ENCODE results near the gene KLF11. TPM values are rescaled to one million over a fixed set of nuclear protein-coding genes. Genes with fewer than 3 reads are reported as not detected.
A peak's percentile ranks its signal among the peaks of the same experiment; 100 is the strongest.

KLF11 gene
- polyA plus RNA-seq, 2 of the 4 experiments (the other 2 are of a cell fraction): 2.8 to 8.2 TPM

GRCh38 chr2:10076511-10076910, 33.2 kb downstream of the KLF11 start:
- TF ChIP-seq NR3C1 (IDR thresholded peaks at IDR 0.05) (no peak), BHLHE40 (IDR thresholded peaks at IDR 0.05; ENCODE audit: low read depth, low read length) (no peak), ZFP36 (IDR thresholded peaks at IDR 0.05; ENCODE audit: borderline replicate concordance, partially characterized antibody) (no peak), TFCP2L1 (CRISPR knock-in tag; IDR thresholded peaks at IDR 0.05) (no peak), MAFK (IDR thresholded peaks at IDR 0.05; ENCODE audit: partially characterized antibody) (no peak), HOXB5 (CRISPR knock-in tag; IDR thresholded peaks at IDR 0.05) (no peak), HEYL (CRISPR knock-in tag; IDR thresholded peaks at IDR 0.05) (no peak)
- Histone ChIP-seq H3K4me1 (peaks cover 7% of the 10 kb centered on the region; the same call in 1 of the 3 replicates), H3K4me2 (no peak overlapping the region), H3K27ac (no peak overlapping the region), H3K9me3 (no peaks in the 10 kb centered on the region), H3K4me3 (no peak overlapping the region)
- 76% methylated on average over 13 of the region's 13 CpGs for WGBS (ENCODE audit: missing lambda C conversion rate)
- POLR2A ChIA-PET: no interaction called here
- no peak for FAIRE-seq
- no peak for DNase-seq (ENCODE audit: low read depth in 1 of 2, low spot score in 1 of 2)
- CTCF ChIA-PET: interaction anchor here (0.6 to 27.5 kb wide), 7 partner anchors 15 to 498 kb away, joined by 3 to 612 read pairs (median 4); no protein-coding TSS in a partner anchor
- no peak for ATAC-seq

- FAIRE-seq: no peak
- 81% methylated on average over 5 of the region's 5 CpGs for WGBS (ENCODE audit: missing lambda C conversion rate)
- TF ChIP-seq NR3C1 (IDR thresholded peaks at IDR 0.05) (no peak), CBX2 (IDR thresholded peaks at IDR 0.05; ENCODE audit: borderline replicate concordance, low read depth) (no peak), MAFK (IDR thresholded peaks at IDR 0.05; ENCODE audit: partially characterized antibody) (peak; percentile 22)
- ChIA-PET CTCF (interaction anchor here (0.7 to 27.5 kb wide), 8 partner anchors 14 to 357 kb away, joined by 3 to 612 read pairs (median 4); no protein-coding TSS in a partner anchor), POLR2A (no interaction called here)
- ATAC-seq: no peak
- peaks cover 7% of the 10 kb centered on the region; the same call in 1 of the 3 replicates for H3K4me1 ChIP-seq
- H3K4me3 ChIP-seq: no peak overlapping the region
- no peak overlapping the region for H3K4me2 ChIP-seq
- H3K27ac ChIP-seq: no peak overlapping the region
- H3K9me3 ChIP-seq: no peaks in the 10 kb centered on the region
- no peak for DNase-seq (ENCODE audit: low read depth in 1 of 2, low spot score in 1 of 2)
These were observed 33.7 kb downstream of the KLF11 start for GRCh38 chr2:10076988-10077527.

GRCh38 chr2:10078001-10078400, 34.7 kb downstream of the KLF11 start:
- ChIA-PET CTCF (interaction anchor here (0.6 to 27.5 kb wide), 10 partner anchors 13 to 582 kb away, joined by 3 to 612 read pairs (median 5); no protein-coding TSS in a partner anchor), POLR2A (no interaction called here)
- DNase-seq (ENCODE audit: low read depth in 1 of 2, low spot score in 1 of 2): no peak
- H3K4me1 ChIP-seq: peaks cover 3% of the 10 kb centered on the region; the same call in 1 of the 3 replicates
- no peak for ATAC-seq
- TF ChIP-seq GATA3 (IDR thresholded peaks at IDR 0.05; ENCODE audit: borderline replicate concordance) (no peak), RAD21 (conservative IDR thresholded peaks at IDR 0.05 in 1 of 2, IDR thresholded peaks at IDR 0.05 in 1 of 2) (no peak), FOSB (CRISPR knock-in tag; IDR thresholded peaks at IDR 0.05) (no peak), NR3C1 (IDR thresholded peaks at IDR 0.05) (no peak), TFCP2L1 (CRISPR knock-in tag; IDR thresholded peaks at IDR 0.05) (no peak), PBX3 (IDR thresholded peaks at IDR 0.05) (no peak)
- no peak overlapping the region for H3K27ac ChIP-seq
- H3K4me3 ChIP-seq: no peak overlapping the region
- no peak for FAIRE-seq
- H3K9me3 ChIP-seq: no peaks in the 10 kb centered on the region
- WGBS (ENCODE audit: missing lambda C conversion rate): 86% methylated on average over 7 of the region's 7 CpGs
- no peak overlapping the region for H3K4me2 ChIP-seq

- DNase-seq (ENCODE audit: low read depth in 1 of 2, low spot score in 1 of 2): no peak
- 72% methylated on average over 12 of the region's 12 CpGs for WGBS (ENCODE audit: missing lambda C conversion rate)
- Histone ChIP-seq H3K9me3 (no peaks in the 10 kb centered on the region), H3K4me3 (peak overlapping the region; percentile 70), H3K4me2 (peak overlapping the region; percentile 75), H3K27ac (peak overlapping the region in 1 of 2 experiments; percentile 92; a peak in 3 of 6 replicates), H3K4me1 (0 out of 3 replicates have a peak, but pooled peaks cover 3% of the 10 kb centered on the region)
- no peak for FAIRE-seq
- TF ChIP-seq TP53 (CRISPR knock-in tag; IDR thresholded peaks at IDR 0.05) (no peak), HMGXB4 (CRISPR knock-in tag; IDR thresholded peaks at IDR 0.05; ENCODE audit: borderline replicate concordance) (no peak), EP300 (IDR thresholded peaks at IDR 0.05) (no peak), ZC3H11A (IDR thresholded peaks at IDR 0.05) (no peak), HDAC2 (IDR thresholded peaks at IDR 0.05) (no peak)
- POLR2A ChIA-PET: interaction anchor here (0.8 kb wide), 1 partner anchor 13 kb away, joined by 3 read pairs; no protein-coding TSS in a partner anchor
- CTCF ChIA-PET: interaction anchor here (0.7 to 27.5 kb wide), 14 partner anchors 10 to 582 kb away, joined by 3 to 612 read pairs (median 4); no protein-coding TSS in a partner anchor
- peak; percentile 1 to 33; a peak in 3 of 6 replicates for ATAC-seq
These were observed 35.4 kb downstream of the KLF11 start for GRCh38 chr2:10078704-10079265.
